Skin epidermis (tissue), 12 donors: Measurements from ENCODE around the gene ZNF784.

ENCODE experiments used
- H3K27ac ChIP-seq, 21 experiments: fragments of 200-600 bp; sonication (generic) in 11 of 21; one replicate each; pipeline ENCODE4 v1.5.0; 2020; ENCODE audit warnings: mild to moderate bottlenecking in 3 of 21, inconsistent platforms in 2 of 21, moderate library complexity in 2 of 21
- H3K4me3 ChIP-seq, 7 experiments: fragments of 200-600 bp; sonication (generic) in 2 of 7; one replicate each; pipeline ENCODE4 v1.5.0; 2020; ENCODE audit warnings: inconsistent platforms in 2 of 7, mild to moderate bottlenecking in 2 of 7, moderate library complexity in 1 of 7

The ZNF784 gene

GRCh38 chr19:55656988-55657747 is 32.8 kb upstream of the ZNF784 start:
- Histone ChIP-seq H3K27ac (peak overlapping the region in 8 of 21 experiments; percentile 0 to 100 (median 71)), H3K4me3 (peak overlapping the region in 6 of 7 experiments; percentile 8 to 98 (median 93))

DNA sequence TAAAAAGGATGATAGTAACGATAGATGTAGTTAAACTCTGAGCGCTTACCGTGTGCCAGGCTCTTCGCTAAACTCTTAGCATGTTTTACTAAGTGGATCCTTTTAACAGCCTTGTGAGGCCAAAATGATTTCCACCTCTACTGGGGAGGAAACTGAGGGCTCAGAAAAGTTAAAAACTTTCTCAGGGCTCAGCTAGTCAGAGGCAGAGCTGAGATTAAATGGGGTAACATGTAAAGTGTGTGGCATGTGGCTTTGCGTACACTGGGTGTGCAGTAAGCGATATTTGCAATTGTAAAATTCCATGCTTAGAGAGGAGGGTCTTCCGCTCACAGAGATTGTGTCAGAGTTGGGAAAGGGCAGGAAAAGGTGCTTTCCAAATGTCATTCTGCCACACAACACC is 32.2 kb upstream of the ZNF784 start:
- Histone ChIP-seq H3K4me3 (peak overlapping the region; percentile 74 to 98 (median 93)), H3K27ac (peak overlapping the region in 9 of 21 experiments; percentile 38 to 100 (median 98))

DNA sequence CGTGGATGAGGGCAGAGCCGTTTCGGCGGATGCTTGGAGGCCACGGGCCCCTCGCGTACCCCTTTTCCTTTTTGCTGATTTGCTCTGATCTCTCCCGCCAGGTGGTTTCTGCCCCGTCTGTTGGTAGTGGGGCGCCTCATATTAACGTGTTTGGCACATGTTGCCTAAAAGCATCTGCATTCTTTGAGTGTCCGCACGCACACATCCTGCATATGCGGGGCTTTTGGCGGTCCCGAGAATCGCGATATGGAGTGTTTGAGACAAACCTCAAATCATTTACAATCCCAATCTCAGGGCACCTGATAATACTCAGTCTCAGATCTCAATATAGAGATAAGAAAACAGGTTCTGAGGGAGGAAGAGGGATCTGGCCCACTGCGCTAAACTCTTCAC is 31.3 kb upstream of the ZNF784 start:
- Histone ChIP-seq H3K4me3 (peak overlapping the region; percentile 74 to 98 (median 93)), H3K27ac (peak overlapping the region; percentile 89 to 100 (median 99))

GRCh38 chr19:55654868-55655647 is 30.7 kb upstream of the ZNF784 start, which contains the start of gene U2AF2:
Gene U2AF2 (plus strand): TSS chr19:55655035. CDS start chr19:55655105, 70 bp downstream.
- Histone ChIP-seq H3K4me3 (peak within 1 kb of the TSS; percentile 74 to 98 (median 93)), H3K27ac (peak within 1 kb of the TSS; percentile 89 to 100 (median 99))

GRCh38 chr19:55654323-55654867 is 30.0 kb upstream of the ZNF784 start:
- peak overlapping the region; percentile 32 to 100 (median 99) for H3K27ac ChIP-seq
- H3K4me3 ChIP-seq: peak overlapping the region; percentile 74 to 98 (median 93)

GRCh38 chr19:55653651-55654322 is 29.4 kb upstream of the ZNF784 start:
- Histone ChIP-seq H3K27ac (peak overlapping the region; percentile 32 to 100 (median 99)), H3K4me3 (peak overlapping the region; percentile 74 to 98 (median 93))

- peak overlapping the region in 2 of 21 experiments; percentile 97 to 100 for H3K27ac ChIP-seq
- H3K4me3 ChIP-seq: peak overlapping the region in 1 of 7 experiments; percentile 93
Observed at GRCh38 chr19:55652311-55653128, 28.2 kb upstream of the ZNF784 start.

GRCh38 chr19:55651236-55651635 is 26.9 kb upstream of the ZNF784 start:
- Histone ChIP-seq H3K27ac (no peak overlapping the region), H3K4me3 (no peak overlapping the region)

DNA sequence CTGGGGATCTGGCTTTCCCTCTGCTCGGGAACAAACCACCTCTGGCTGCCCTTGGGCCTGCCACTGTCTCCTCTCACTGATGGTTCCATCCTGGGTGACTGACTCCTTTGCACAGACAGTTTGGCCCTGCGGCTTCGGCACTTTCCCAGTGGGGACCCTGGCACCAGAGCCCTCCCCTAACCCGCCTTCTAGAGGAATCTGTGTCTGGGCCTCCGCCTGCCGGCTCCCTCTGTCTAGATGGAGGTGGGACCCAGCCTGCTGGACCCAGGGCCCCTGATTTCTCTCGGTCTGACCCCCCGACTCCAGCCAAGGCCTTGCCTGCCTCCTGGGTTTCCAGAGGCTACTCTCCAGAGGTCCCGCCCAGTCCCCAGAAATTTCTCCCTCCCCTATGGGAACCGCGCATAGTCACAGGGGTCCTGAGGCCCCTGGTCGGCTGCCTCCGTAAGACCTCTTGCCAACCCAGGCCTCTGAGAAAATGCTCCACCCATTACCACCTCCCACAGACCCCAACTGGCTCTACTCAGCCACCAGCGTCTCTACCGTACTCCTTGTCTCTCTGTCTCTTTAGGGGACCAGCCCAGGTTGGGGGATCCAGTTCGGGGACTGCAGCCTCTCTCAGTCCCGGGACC is 26.4 kb upstream of the ZNF784 start:
- Histone ChIP-seq H3K4me3 (no peak overlapping the region), H3K27ac (no peak overlapping the region)

GRCh38 chr19:55650126-55650557 is 25.8 kb upstream of the ZNF784 start:
- Histone ChIP-seq H3K4me3 (no peak overlapping the region), H3K27ac (no peak overlapping the region)

DNA sequence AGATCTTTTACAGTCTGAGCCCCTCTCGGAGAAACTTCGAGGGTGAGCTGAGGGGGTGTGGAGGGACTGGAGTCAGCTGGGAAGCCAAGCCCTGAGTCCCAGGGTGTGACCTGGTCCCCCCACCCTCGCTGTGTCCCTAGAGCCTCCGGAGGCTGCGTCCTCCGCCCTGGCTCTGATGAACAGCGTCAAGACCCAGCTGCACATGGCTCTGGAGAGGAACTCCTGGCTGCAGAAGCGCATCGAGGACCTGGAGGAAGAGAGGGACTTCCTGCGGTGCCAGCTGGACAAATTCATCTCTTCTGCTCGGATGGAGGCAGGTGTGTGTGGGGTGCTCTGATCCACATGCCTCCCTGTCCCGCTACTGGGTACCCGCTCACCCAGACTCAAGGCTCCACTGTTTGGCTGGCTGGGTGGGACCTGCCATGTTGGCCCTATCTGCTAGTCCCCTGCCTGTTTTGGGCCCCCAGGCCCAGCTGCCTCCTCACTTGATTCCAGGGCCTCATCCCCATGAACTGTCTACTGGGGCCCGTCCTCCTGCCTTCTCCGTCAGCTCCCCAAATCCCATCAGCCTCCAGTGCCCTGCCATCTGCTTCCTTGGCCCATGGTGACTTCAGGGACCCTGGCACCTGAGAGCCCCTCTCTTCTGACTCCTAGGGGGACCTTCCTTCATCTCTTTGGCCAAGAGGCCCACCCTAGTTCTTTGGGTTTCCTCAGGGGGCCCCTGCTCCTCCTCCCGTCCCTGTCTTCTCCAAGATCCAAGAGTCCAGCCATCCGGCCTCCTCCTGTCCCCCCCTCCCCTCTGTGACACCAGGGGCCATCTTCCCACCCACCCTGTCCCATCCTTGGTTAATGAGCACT is 25.1 kb upstream of the ZNF784 start:
- H3K27ac ChIP-seq: peak overlapping the region in 12 of 21 experiments; percentile 76 to 91 (median 88)
- peak overlapping the region in 2 of 7 experiments; percentile 66 to 81 for H3K4me3 ChIP-seq

DNA sequence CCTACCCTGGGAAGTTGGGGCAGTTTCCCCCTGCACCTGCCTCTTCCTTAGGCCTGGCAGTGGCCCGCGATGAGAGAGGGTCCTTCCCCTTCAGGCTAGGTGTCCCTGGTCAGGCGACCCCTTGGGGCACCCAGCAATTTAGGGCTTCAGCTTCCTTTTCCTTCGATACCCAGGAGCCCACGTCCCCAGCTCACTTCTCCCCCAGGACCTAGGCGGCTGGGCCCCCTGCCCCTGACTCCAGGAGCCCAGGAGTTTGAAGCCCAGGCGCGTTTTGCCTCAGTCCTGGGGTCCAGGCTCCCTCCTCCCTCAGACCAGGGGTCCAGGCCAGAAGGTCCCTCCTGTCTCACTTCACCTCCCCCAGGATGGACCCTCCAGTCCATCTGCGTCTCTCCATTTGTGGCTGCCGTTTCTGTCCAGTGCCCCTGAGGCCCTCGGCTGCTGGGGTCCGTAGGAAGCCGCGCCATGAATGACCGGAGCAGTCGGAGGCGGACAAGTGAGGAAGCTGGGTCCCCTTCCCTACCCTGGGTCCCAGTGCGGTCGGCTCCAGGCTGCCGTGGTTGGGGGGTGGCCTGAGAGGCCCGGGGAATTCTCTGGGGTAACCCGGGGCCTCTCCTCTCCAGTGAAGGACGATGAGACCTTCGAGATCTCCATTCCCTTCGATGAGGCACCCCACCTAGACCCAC is 24.4 kb upstream of the ZNF784 start:
- Histone ChIP-seq H3K4me3 (peak overlapping the region; percentile 55 to 87 (median 70)), H3K27ac (peak overlapping the region; percentile 43 to 91 (median 87))

- Histone ChIP-seq H3K27ac (peak within 1 kb of the TSS; percentile 43 to 91 (median 87)), H3K4me3 (peak within 1 kb of the TSS; percentile 55 to 87 (median 70))
Observed at GRCh38 chr19:55647732-55648584, 23.6 kb upstream of the ZNF784 start, which contains the start of gene CCDC106. Gene CCDC106 (plus strand): TSS chr19:55648212. CDS start chr19:55649047, 835 bp downstream.

DNA sequence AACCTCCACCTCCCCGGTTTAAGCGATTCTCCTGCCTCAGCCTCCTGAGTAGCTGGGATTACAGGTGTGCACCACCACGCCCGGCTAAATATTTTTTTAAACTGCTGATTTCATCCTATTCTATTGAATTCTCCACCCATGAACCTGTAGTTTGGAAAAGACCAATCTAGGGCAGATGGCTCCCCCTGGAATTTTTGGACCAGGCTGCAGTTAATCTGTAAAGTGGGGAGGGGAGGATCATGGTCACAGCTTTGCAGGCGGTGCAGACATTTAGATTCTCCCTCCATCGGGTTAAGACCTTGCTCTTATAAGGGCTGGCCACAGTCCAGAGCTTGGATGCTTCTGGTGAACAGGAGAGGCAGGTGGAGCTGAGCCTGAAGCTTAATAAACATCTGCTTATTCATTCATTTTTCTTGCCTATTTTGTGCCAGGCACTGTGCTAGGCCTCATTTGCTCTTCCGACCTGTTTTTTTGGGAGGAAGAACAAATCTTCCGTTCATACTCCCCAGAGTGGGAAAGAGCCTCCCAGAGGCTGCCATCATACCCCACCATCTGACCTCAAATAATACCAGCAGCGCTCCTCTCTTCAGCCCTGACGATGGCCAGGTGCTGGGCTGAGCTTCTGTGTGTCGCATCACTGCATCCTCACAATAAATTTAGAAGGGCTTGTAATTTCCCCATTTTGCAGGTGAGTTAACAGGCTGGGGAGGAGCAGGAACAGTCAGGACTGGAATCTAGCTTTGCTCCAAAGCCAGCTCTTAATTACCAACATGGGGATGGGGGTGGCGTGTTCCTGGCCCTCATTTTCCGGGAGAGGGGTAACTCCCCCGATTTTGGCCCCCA is 22.7 kb upstream of the ZNF784 start:
- Histone ChIP-seq H3K4me3 (peak overlapping the region; percentile 55 to 87 (median 70)), H3K27ac (peak overlapping the region in 19 of 21 experiments; percentile 75 to 91 (median 88))

GRCh38 chr19:55645512-55645881 is 21.1 kb upstream of the ZNF784 start:
- no peak overlapping the region for H3K4me3 ChIP-seq
- H3K27ac ChIP-seq: no peak overlapping the region
